ENCODE data around the gene ATP2B2. TPM values are rescaled to one million over a fixed set of nuclear protein-coding genes. Genes with fewer than 3 reads are reported as not detected.

The ATP2B2 gene
- total and polyA plus RNA-seq, 10 of the 15 experiments (the other 5 are each of a cell fraction or from before 2014, with no cell fraction given) = 0.04 TPM; not detected in 9

GRCh38 chr3:10378246-10378645 lies 127.1 kb downstream of the ATP2B2 start (continued):
- TF ChIP-seq ZBTB33 (IDR thresholded peaks at IDR 0.05) = no peak
- no peak for TF ChIP-seq WRNIP1 (IDR thresholded peaks at IDR 0.05; ENCODE audit: borderline replicate concordance, low read depth, low read length)
- TF ChIP-seq NR2C2 (IDR thresholded peaks at IDR 0.05; ENCODE audit: borderline replicate concordance, control insufficient read depth, insufficient read length, low read depth) = no peak
- no peak for TF ChIP-seq SREBF2 (IDR thresholded peaks at IDR 0.05; ENCODE audit: low read length)
- TF ChIP-seq, protein P1, sequence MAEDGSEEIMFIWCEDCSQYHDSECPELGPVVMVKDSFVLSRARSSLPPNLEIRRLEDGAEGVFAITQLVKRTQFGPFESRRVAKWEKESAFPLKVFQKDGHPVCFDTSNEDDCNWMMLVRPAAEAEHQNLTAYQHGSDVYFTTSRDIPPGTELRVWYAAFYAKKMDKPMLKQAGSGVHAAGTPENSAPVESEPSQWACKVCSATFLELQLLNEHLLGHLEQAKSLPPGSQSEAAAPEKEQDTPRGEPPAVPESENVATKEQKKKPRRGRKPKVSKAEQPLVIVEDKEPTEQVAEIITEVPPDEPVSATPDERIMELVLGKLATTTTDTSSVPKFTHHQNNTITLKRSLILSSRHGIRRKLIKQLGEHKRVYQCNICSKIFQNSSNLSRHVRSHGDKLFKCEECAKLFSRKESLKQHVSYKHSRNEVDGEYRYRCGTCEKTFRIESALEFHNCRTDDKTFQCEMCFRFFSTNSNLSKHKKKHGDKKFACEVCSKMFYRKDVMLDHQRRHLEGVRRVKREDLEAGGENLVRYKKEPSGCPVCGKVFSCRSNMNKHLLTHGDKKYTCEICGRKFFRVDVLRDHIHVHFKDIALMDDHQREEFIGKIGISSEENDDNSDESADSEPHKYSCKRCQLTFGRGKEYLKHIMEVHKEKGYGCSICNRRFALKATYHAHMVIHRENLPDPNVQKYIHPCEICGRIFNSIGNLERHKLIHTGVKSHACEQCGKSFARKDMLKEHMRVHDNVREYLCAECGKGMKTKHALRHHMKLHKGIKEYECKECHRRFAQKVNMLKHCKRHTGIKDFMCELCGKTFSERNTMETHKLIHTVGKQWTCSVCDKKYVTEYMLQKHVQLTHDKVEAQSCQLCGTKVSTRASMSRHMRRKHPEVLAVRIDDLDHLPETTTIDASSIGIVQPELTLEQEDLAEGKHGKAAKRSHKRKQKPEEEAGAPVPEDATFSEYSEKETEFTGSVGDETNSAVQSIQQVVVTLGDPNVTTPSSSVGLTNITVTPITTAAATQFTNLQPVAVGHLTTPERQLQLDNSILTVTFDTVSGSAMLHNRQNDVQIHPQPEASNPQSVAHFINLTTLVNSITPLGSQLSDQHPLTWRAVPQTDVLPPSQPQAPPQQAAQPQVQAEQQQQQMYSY (CRISPR knock-in tag; IDR thresholded peaks at IDR 0.05) = no peak
- no peak for TF ChIP-seq DPF2 (IDR thresholded peaks at IDR 0.05)
- TF ChIP-seq MEF2A (IDR thresholded peaks at IDR 0.05; ENCODE audit: insufficient read depth, low read depth, low read length) = no peak
- no peak for TF ChIP-seq JUND (IDR thresholded peaks at IDR 0.05; ENCODE audit: low read depth, low read length)
- no peak for TF ChIP-seq EP300 (IDR thresholded peaks at IDR 0.05; ENCODE audit: borderline replicate concordance in 1 of 2, control insufficient read depth in 1 of 2, low read depth in 2 of 2, low read length in 2 of 2)
- no peak for TF ChIP-seq CREB1 (IDR thresholded peaks at IDR 0.05; ENCODE audit: low read depth)
- TF ChIP-seq ZBED1 (IDR thresholded peaks at IDR 0.05; ENCODE audit: borderline replicate concordance) = no peak
